K562 (cell line): ENCODE data around the gene DERL3. TPM values are rescaled to one million over a fixed set of nuclear protein-coding genes. Genes with fewer than 3 reads are reported as not detected.

Experiments used
- ATAC-seq: fragments of 200-7000 bp; cut with Tn5 transposase; 3 replicates; pipeline ENCODE4 v1.9.1; 2020; ENCODE audit warnings: moderate library complexity
- BruUV-seq: library from RNA; stranded (reverse); fragments of 400-500 nt; replicated peaks from 2 replicates; lab custom pipeline; 2021; lab: Mats Ljungman, UMichigan
- CTCF ChIA-PET: fragments of 300-600 bp; formaldehyde crosslinking; extraction: SDS; loops from one replicate; lab custom pipeline; 2021; ENCODE audit warnings: low intra/inter-chr PET ratio; lab: Yijun Ruan, JAX
- POLR2A ChIA-PET: fragments of 300-600, 350-650 bp; sonication (Branson Sonifier 250); formaldehyde crosslinking; extraction: SDS; loops from one replicate; lab custom pipeline; 2021; ENCODE audit warnings: antibody characterized with exemption, inconsistent platforms; lab: Yijun Ruan, JAX
- DNase-seq, 4 experiments: peaks; one replicate each; pipeline versions ENCODE4 v3.0.0 to v3.0.0-alpha.2; 2011 to 2018; ENCODE audit warnings: low spot score in 3 of 4, mixed read lengths in 3 of 4; ENCODE audit errors: extremely low read depth in 1 of 4
- FAIRE-seq: peaks from 2 replicates; lab custom pipeline; 2011; peaks lifted over from hg19 to GRCh38; lab: Jason Lieb, UNC
- H2AFZ ChIP-seq: 2 replicates; pipeline ENCODE4 v1.6.0; 2011; ENCODE audit warnings: low read depth, low read length, control low read depth, inconsistent platforms
- H3K27ac ChIP-seq: fragments of 200-600 bp; 3 replicates; pipeline ENCODE4 v1.8.0; 2011; ENCODE audit warnings: low read depth, mild to moderate bottlenecking, control low read depth, inconsistent platforms, low read length, moderate library complexity, mixed read lengths; ENCODE audit errors: extremely low read depth
- H3K27me3 ChIP-seq, 2 experiments: fragments of 300-600 bp in 1 of 2; 2 replicates in 1 of 2; 3 replicates in 1 of 2; pipeline versions ENCODE4 v1.6.0 to v1.8.0; 2011; ENCODE audit warnings: inconsistent platforms in 2 of 2, low read length in 2 of 2, mild to moderate bottlenecking in 1 of 2, mixed read lengths in 1 of 2, moderate library complexity in 1 of 2; ENCODE audit not compliant: control insufficient read depth in 2 of 2, insufficient read depth in 2 of 2
- H3K36me3 ChIP-seq: fragments of 300-600 bp; 3 replicates; pipeline ENCODE4 v1.8.0; 2011; ENCODE audit warnings: mild to moderate bottlenecking, low read length, inconsistent platforms; ENCODE audit not compliant: control insufficient read depth, insufficient read depth
- H3K4me1 ChIP-seq, 2 experiments: fragments of 200-600 bp in 1 of 2; replicated peaks in 1 of 2; 2 replicates in 1 of 2; 3 replicates in 1 of 2; pipeline versions ENCODE4 v1.5.1 to v1.8.0; 2011; ENCODE audit warnings: inconsistent platforms in 2 of 2, low read length in 2 of 2, mild to moderate bottlenecking in 1 of 2, mixed read lengths in 1 of 2, moderate library complexity in 1 of 2; ENCODE audit not compliant: control insufficient read depth in 2 of 2, insufficient read depth in 2 of 2
- H3K4me2 ChIP-seq: 2 replicates; pipeline ENCODE4 v1.6.1; 2011; ENCODE audit warnings: low read length, control low read depth, inconsistent platforms, mixed read lengths; ENCODE audit not compliant: insufficient read depth
- H3K4me3 ChIP-seq: fragments of 200-600 bp; sonication (generic), shearing (Covaris generic); 2 replicates; pipeline ENCODE4 v1.5.1; 2016; ENCODE audit warnings: control low read depth, inconsistent platforms
- H3K79me2 ChIP-seq: fragments of 200-600 bp; 3 replicates; pipeline ENCODE4 v1.8.0; 2011; ENCODE audit warnings: low read length, inconsistent platforms; ENCODE audit not compliant: control insufficient read depth, insufficient read depth
- H3K9ac ChIP-seq, 2 experiments: 2 replicates each; pipeline versions ENCODE4 v1.6.0 to v1.6.1; 2011; ENCODE audit warnings: low read depth in 2 of 2, low read length in 2 of 2, control low read depth in 1 of 2, inconsistent platforms in 1 of 2, mild to moderate bottlenecking in 1 of 2, mixed read lengths in 1 of 2; ENCODE audit not compliant: insufficient read depth in 1 of 2
- H3K9me1 ChIP-seq: one replicate; pipeline ENCODE4 v1.6.0; 2011; ENCODE audit warnings: inconsistent platforms, mild to moderate bottlenecking, low read length, moderate library complexity; ENCODE audit not compliant: control insufficient read depth, insufficient read depth
- H3K9me3 ChIP-seq: replicated peaks from 2 replicates; pipeline ENCODE4 v1.5.1; 2011; ENCODE audit warnings: low read depth, low read length, inconsistent platforms; ENCODE audit not compliant: control insufficient read depth, insufficient read depth
- H4K20me1 ChIP-seq: replicated peaks from 2 replicates; pipeline ENCODE4 v1.6.1; 2011; ENCODE audit warnings: low read length, inconsistent platforms, mixed read lengths; ENCODE audit not compliant: control insufficient read depth, insufficient read depth
- CHCHD3 ChIP-seq: fragments of 250-450 bp; sonication (Bioruptor Pico); IDR thresholded peaks from 2 replicates; pipeline ENCODE4 v2.1.2; 2022; ENCODE audit warnings: mild to moderate bottlenecking
- CHD4 ChIP-seq: fragments of 200-600 bp; sonication (generic); IDR thresholded peaks from 3 replicates; pipeline ENCODE4 v1.6.1; 2012; ENCODE audit warnings: low read depth, mild to moderate bottlenecking, mixed read lengths, low read length, inconsistent platforms; ENCODE audit not compliant: insufficient read depth, insufficient replicate concordance, poor library complexity, severe bottlenecking
- CREB1 ChIP-seq, 2 experiments: sonication (generic) in 1 of 2; formaldehyde crosslinking in 1 of 2; IDR thresholded peaks; 2 replicates each; pipeline versions ENCODE4 v1.6.1 to v1.8.0; 2012 to 2022; ENCODE audit warnings: inconsistent platforms in 1 of 2, mild to moderate bottlenecking in 1 of 2, missing genetic modification reagents in 1 of 2, moderate library complexity in 1 of 2
- DDX20 ChIP-seq: fragments of 450-650 bp; IDR thresholded peaks from 2 replicates; pipeline ENCODE4 v1.6.1; 2016; ENCODE audit warnings: missing genetic modification characterization, low read depth, mild to moderate bottlenecking, missing compliant biosample characterization, moderate library complexity
- GATAD2A ChIP-seq: fragments of 450-650 bp; IDR thresholded peaks from 2 replicates; pipeline ENCODE4 v1.6.1; 2017
- JUN ChIP-seq, 2 experiments: sonication (generic) in 1 of 2; formaldehyde crosslinking in 1 of 2; IDR thresholded peaks; 2 replicates each; pipeline versions ENCODE4 v1.6.1 to v1.8.0; 2012 to 2022; ENCODE audit warnings: borderline replicate concordance in 2 of 2, mild to moderate bottlenecking in 2 of 2, improper control_type of control experiment in 1 of 2, low read depth in 1 of 2, low read length in 1 of 2, missing genetic modification reagents in 1 of 2
- MBD2 ChIP-seq: sonication (generic); IDR thresholded peaks from 2 replicates; pipeline ENCODE4 v1.6.1; 2016; ENCODE audit warnings: low read depth, borderline replicate concordance
- NR3C1 ChIP-seq: sonication (generic); formaldehyde crosslinking; IDR thresholded peaks from 2 replicates; pipeline ENCODE4 v1.8.1; 2022; ENCODE audit warnings: missing genetic modification reagents
- PCBP2 ChIP-seq: fragments of 200-400 bp; formaldehyde crosslinking; IDR thresholded peaks from 2 replicates; pipeline ENCODE4 v1.6.1; 2018; ENCODE audit warnings: low read length, low read depth, mild to moderate bottlenecking, moderate library complexity; ENCODE audit not compliant: poor library complexity, severe bottlenecking
- PRPF4 ChIP-seq: fragments of 200-400 bp; formaldehyde crosslinking; IDR thresholded peaks from one replicate; pipeline ENCODE4 v1.6.1; 2017; ENCODE audit warnings: low read length, low read depth, mild to moderate bottlenecking; ENCODE audit not compliant: insufficient read depth, poor library complexity, severe bottlenecking
- TCFL5 ChIP-seq: fragments of 250-450 bp; sonication (Bioruptor Pico); conservative IDR thresholded peaks from 2 replicates; pipeline ENCODE4 v1.6.1; 2021; ENCODE audit warnings: mild to moderate bottlenecking, moderate library complexity, matching md5 sums
- ZBED1 ChIP-seq: IDR thresholded peaks from 2 replicates; pipeline ENCODE4 v1.6.1; 2014
- ZKSCAN1 ChIP-seq: fragments of 150-350 bp; IDR thresholded peaks from 2 replicates; pipeline ENCODE4 v1.6.1; 2016; ENCODE audit warnings: low read depth, low read length
- ZNF282 ChIP-seq: sonication (generic); formaldehyde crosslinking; IDR thresholded peaks from 2 replicates; pipeline ENCODE4 v1.8.1; 2023; ENCODE audit warnings: missing genetic modification reagents
- WGBS: fragments of 100-300 bp; shearing (Covaris generic); methylation state at CpG from one replicate; pipeline ENCODE4 v1.1.6; 2016; ENCODE audit warnings: low coverage, mixed read lengths; ENCODE audit not compliant: insufficient coverage; ENCODE audit errors: missing lambda C conversion rate; 5-methylcytosine and 5-hydroxymethylcytosine counted together
- in situ Hi-C: fragments of 300-500 bp; cut with MboI; formaldehyde crosslinking; loops from 4 replicates; pipeline ENCODE4 v1.15.0; 2018; ENCODE audit warnings: inconsistent platforms, mixed read lengths
- intact Hi-C: fragments of 100-400 bp; cut with micrococcal nuclease; formaldehyde crosslinking; loops from 2 replicates; pipeline ENCODE4 v1.14.2; 2022
- polyA plus RNA-seq, 8 experiments: library from polyadenylated mRNA; depleted of rRNA in 4 of 8; stranded (reverse) in 5 of 8; unstranded in 3 of 8; fragments of >200 nt; fragmentation: Nextera tagmentation in 2 of 8; fragmentation: Illumina TruSeq in 1 of 8; extraction: Ambion mirVana in 2 of 8; extraction: Trizol in 1 of 8; gene quantifications; 2 replicates each; pipeline versions ENCODE4 v1.2.1 to v1.2.3, GENCODE V29; 2011 to 2014; ENCODE audit warnings: inconsistent platforms in 1 of 8, missing spikeins in 1 of 8
- total RNA-seq, 7 experiments: library from RNA; depleted of rRNA in 6 of 7; stranded (reverse); fragments of >200 nt in 6 of 7; fragmentation: Illumina TruSeq in 2 of 7; extraction: Trizol in 2 of 7; gene quantifications; 2 replicates each; pipeline versions ENCODE4 v1.2.1 to v1.2.3, GENCODE V29; 2011 to 2021; ENCODE audit warnings: low replicate concordance in 1 of 7
- TF ChIP-seq, protein P1 (sequence below): fragments of 450-650 bp; formaldehyde crosslinking; IDR thresholded peaks from 2 replicates; pipeline ENCODE4 v1.4.0; 2020; ENCODE audit warnings: mild to moderate bottlenecking, mixed read lengths
- TF ChIP-seq, protein P2 (sequence below): fragments of 450-650 bp; formaldehyde crosslinking; IDR thresholded peaks from 2 replicates; pipeline ENCODE4 v1.4.0; 2022; ENCODE audit warnings: missing genetic modification characterization
- TF ChIP-seq, protein P3 (sequence below): sonication (generic); formaldehyde crosslinking; IDR thresholded peaks from 2 replicates; pipeline ENCODE4 v1.8.0; 2022; ENCODE audit warnings: mild to moderate bottlenecking, missing genetic modification reagents

Gene DERL3
- total and polyA plus RNA-seq, 9 of the 15 experiments (the other 6 are each of a cell fraction or from before 2014, with no cell fraction given): 1.3 to 12.4 (median 4.8) TPM

DNA sequence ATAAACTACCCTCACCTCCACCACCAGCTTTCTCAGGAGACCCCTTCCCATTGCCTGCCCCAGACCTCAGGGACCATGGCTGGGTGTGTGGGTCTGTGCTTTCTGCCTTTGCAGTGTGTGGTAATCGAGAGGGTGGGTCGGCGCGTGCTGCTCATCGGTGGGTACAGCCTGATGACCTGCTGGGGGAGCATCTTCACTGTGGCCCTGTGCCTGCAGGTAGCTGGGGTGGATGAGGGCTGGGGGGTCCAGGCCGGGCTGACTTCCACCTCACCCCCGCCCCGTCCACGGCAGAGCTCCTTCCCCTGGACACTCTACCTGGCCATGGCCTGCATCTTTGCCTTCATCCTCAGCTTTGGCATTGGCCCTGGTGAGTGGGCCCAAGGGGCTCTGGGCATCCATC, 44.9 kb upstream of the DERL3 start:
- TF ChIP-seq ZKSCAN1: no peak
- TF ChIP-seq, protein P1, sequence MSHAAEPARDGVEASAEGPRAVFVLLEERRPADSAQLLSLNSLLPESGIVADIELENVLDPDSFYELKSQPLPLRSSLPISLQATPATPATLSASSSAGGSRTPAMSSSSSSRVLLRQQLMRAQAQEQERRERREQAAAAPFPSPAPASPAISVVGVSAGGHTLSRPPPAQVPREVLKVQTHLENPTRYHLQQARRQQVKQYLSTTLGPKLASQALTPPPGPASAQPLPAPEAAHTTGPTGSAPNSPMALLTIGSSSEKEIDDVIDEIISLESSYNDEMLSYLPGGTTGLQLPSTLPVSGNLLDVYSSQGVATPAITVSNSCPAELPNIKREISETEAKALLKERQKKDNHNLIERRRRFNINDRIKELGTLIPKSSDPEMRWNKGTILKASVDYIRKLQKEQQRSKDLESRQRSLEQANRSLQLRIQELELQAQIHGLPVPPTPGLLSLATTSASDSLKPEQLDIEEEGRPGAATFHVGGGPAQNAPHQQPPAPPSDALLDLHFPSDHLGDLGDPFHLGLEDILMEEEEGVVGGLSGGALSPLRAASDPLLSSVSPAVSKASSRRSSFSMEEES: no peak
- TF ChIP-seq TCFL5: no peak
- no peak for TF ChIP-seq DDX20 (tag)
- no peak for TF ChIP-seq MBD2
- TF ChIP-seq NR3C1: no peak
- TF ChIP-seq GATAD2A: no peak
- TF ChIP-seq PRPF4: no peak
- TF ChIP-seq, protein P2, sequence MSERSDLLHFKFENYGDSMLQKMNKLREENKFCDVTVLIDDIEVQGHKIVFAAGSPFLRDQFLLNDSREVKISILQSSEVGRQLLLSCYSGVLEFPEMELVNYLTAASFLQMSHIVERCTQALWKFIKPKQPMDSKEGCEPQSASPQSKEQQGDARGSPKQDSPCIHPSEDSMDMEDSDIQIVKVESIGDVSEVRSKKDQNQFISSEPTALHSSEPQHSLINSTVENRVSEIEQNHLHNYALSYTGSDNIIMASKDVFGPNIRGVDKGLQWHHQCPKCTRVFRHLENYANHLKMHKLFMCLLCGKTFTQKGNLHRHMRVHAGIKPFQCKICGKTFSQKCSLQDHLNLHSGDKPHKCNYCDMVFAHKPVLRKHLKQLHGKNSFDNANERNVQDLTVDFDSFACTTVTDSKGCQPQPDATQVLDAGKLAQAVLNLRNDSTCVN: no peak
- TF ChIP-seq CHD4: no peak
- TF ChIP-seq CREB1 (IDR thresholded peaks at IDR 0.05): no peak
- no peak for TF ChIP-seq CREB1 (CRISPR knock-in tag; IDR thresholded peaks at IDR 0.05)
- TF ChIP-seq CHCHD3: no peak
- TF ChIP-seq PCBP2: no peak
- TF ChIP-seq JUN (IDR thresholded peaks at IDR 0.05; ENCODE audit: borderline replicate concordance, low read depth, low read length): no peak
- no peak for TF ChIP-seq JUN (CRISPR knock-in tag; IDR thresholded peaks at IDR 0.05; ENCODE audit: borderline replicate concordance)
- TF ChIP-seq, protein P3, sequence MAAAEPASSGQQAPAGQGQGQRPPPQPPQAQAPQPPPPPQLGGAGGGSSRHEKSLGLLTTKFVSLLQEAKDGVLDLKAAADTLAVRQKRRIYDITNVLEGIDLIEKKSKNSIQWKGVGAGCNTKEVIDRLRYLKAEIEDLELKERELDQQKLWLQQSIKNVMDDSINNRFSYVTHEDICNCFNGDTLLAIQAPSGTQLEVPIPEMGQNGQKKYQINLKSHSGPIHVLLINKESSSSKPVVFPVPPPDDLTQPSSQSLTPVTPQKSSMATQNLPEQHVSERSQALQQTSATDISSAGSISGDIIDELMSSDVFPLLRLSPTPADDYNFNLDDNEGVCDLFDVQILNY (CRISPR knock-in tag): no peak
- TF ChIP-seq ZBED1: no peak
- TF ChIP-seq ZNF282 (CRISPR knock-in tag): no peak
- no peaks in the 10 kb centered on the region for H3K36me3 ChIP-seq
- DNase-seq (no peak), ATAC-seq (no peak), FAIRE-seq (no peak)
- H3K4me1 ChIP-seq: peaks cover 3 to 18% of the 10 kb centered on the region in 2 experiments; a peak in 4 of 5 replicates
- H4K20me1 ChIP-seq: no peaks in the 10 kb centered on the region
- intact Hi-C loops: no loop called here
- POLR2A ChIA-PET: interaction anchor here (0.7 kb wide), 1 partner anchor 439 kb away, joined by 3 read pairs; no protein-coding TSS in a partner anchor
- no peak overlapping the region for H3K4me3 ChIP-seq
- no peaks in the 10 kb centered on the region for H3K27me3 ChIP-seq
- BruUV-seq: no TSS peak
- in situ Hi-C loops: no loop called here
- 71% methylated on average over 4 of the region's 9 CpGs for WGBS
- H2AFZ ChIP-seq: no peak overlapping the region
- H3K9ac ChIP-seq: no peak overlapping the region
- no peaks in the 10 kb centered on the region for H3K9me1 ChIP-seq
- H3K27ac ChIP-seq: no peak overlapping the region
- no peaks in the 10 kb centered on the region for H3K79me2 ChIP-seq
- H3K4me2 ChIP-seq: no peak overlapping the region
- CTCF ChIA-PET: no interaction called here
- H3K9me3 ChIP-seq: no peaks in the 10 kb centered on the region
